Measurements from ENCODE around the gene RALGAPB.

Gene RALGAPB

GRCh38 chr20:38446441-38447209 lies 26.0 kb upstream of the RALGAPB start:
- Histone ChIP-seq H3K27me3 (replicated peaks; ENCODE audit: control insufficient read depth, insufficient read depth, low read length, poor library complexity, severe bottlenecking) (no peaks in the 10 kb centered on the region), H3K27ac (ENCODE audit: insufficient read depth, low read length, poor library complexity, severe bottlenecking) (peak overlapping the region; percentile 69), H3K36me3 (ENCODE audit: control insufficient read depth, insufficient read depth, low read length) (peaks cover 13% of the 10 kb centered on the region), H3K4me1 (ENCODE audit: control insufficient read depth, insufficient read depth, low read length, poor library complexity, severe bottlenecking) (peaks cover 10% of the 10 kb centered on the region), H3K9me3 (ENCODE audit: control insufficient read depth, low read length) (no peaks in the 10 kb centered on the region), H3K4me3 (ENCODE audit: insufficient read depth, low read depth, low read length, poor library complexity, severe bottlenecking) (peak overlapping the region; percentile 69)
- DNase-seq = peak; percentile 81 to 87 (median 84)

GRCh38 chr20:38447251-38447661 lies 25.4 kb upstream of the RALGAPB start:
- H3K9me3 ChIP-seq (ENCODE audit: control insufficient read depth, low read length) = no peaks in the 10 kb centered on the region
- peak overlapping the region; percentile 69 for H3K4me3 ChIP-seq (ENCODE audit: insufficient read depth, low read depth, low read length, poor library complexity, severe bottlenecking)
- no peaks in the 10 kb centered on the region for H3K27me3 ChIP-seq (replicated peaks; ENCODE audit: control insufficient read depth, insufficient read depth, low read length, poor library complexity, severe bottlenecking)
- H3K36me3 ChIP-seq (ENCODE audit: control insufficient read depth, insufficient read depth, low read length) = peaks cover 13% of the 10 kb centered on the region
- peaks cover 10% of the 10 kb centered on the region for H3K4me1 ChIP-seq (ENCODE audit: control insufficient read depth, insufficient read depth, low read length, poor library complexity, severe bottlenecking)
- DNase-seq = no peak
- peak overlapping the region; percentile 69 for H3K27ac ChIP-seq (ENCODE audit: insufficient read depth, low read length, poor library complexity, severe bottlenecking)

GRCh38 chr20:38447931-38448675 lies 24.5 kb upstream of the RALGAPB start:
- Histone ChIP-seq H3K27ac (ENCODE audit: insufficient read depth, low read length, poor library complexity, severe bottlenecking) (no peak overlapping the region), H3K9me3 (ENCODE audit: control insufficient read depth, low read length) (no peaks in the 10 kb centered on the region)

GRCh38 chr20:38449046-38449445 lies 23.6 kb upstream of the RALGAPB start:
- no peaks in the 10 kb centered on the region for H3K27me3 ChIP-seq (replicated peaks; ENCODE audit: control insufficient read depth, insufficient read depth, low read length, poor library complexity, severe bottlenecking)
- H3K9me3 ChIP-seq (ENCODE audit: control insufficient read depth, low read length) = no peaks in the 10 kb centered on the region
- H3K36me3 ChIP-seq (ENCODE audit: control insufficient read depth, insufficient read depth, low read length) = peaks cover 13% of the 10 kb centered on the region
- no peak overlapping the region for H3K4me3 ChIP-seq (ENCODE audit: insufficient read depth, low read depth, low read length, poor library complexity, severe bottlenecking)
- H3K27ac ChIP-seq (ENCODE audit: insufficient read depth, low read length, poor library complexity, severe bottlenecking) = no peak overlapping the region
- DNase-seq = no peak
- H3K4me1 ChIP-seq (ENCODE audit: control insufficient read depth, insufficient read depth, low read length, poor library complexity, severe bottlenecking) = peaks cover 10% of the 10 kb centered on the region

More at GRCh38 chr20:38447931-38448675, 24.5 kb upstream of the RALGAPB start:
- Histone ChIP-seq H3K4me3 (ENCODE audit: insufficient read depth, low read depth, low read length, poor library complexity, severe bottlenecking) (no peak overlapping the region), H3K36me3 (ENCODE audit: control insufficient read depth, insufficient read depth, low read length) (peaks cover 13% of the 10 kb centered on the region), H3K27me3 (replicated peaks; ENCODE audit: control insufficient read depth, insufficient read depth, low read length, poor library complexity, severe bottlenecking) (no peaks in the 10 kb centered on the region), H3K4me1 (ENCODE audit: control insufficient read depth, insufficient read depth, low read length, poor library complexity, severe bottlenecking) (peaks cover 10% of the 10 kb centered on the region)
- no peak for DNase-seq

GRCh38 chr20:38450412-38450975 lies 22.1 kb upstream of the RALGAPB start:
- no peak overlapping the region for H3K4me3 ChIP-seq (ENCODE audit: insufficient read depth, low read depth, low read length, poor library complexity, severe bottlenecking)
- DNase-seq = no peak
- H3K36me3 ChIP-seq (ENCODE audit: control insufficient read depth, insufficient read depth, low read length) = peaks cover 13% of the 10 kb centered on the region
- no peaks in the 10 kb centered on the region for H3K27me3 ChIP-seq (replicated peaks; ENCODE audit: control insufficient read depth, insufficient read depth, low read length, poor library complexity, severe bottlenecking)
- no peak overlapping the region for H3K27ac ChIP-seq (ENCODE audit: insufficient read depth, low read length, poor library complexity, severe bottlenecking)
- H3K4me1 ChIP-seq (ENCODE audit: control insufficient read depth, insufficient read depth, low read length, poor library complexity, severe bottlenecking) = peaks cover 10% of the 10 kb centered on the region
- no peaks in the 10 kb centered on the region for H3K9me3 ChIP-seq (ENCODE audit: control insufficient read depth, low read length)

- H3K36me3 ChIP-seq (ENCODE audit: control insufficient read depth, insufficient read depth, low read length) = peaks cover 13% of the 10 kb centered on the region
Measured at GRCh38 chr20:38452880-38453624, 19.6 kb upstream of the RALGAPB start.

GRCh38 chr20:38453941-38454340 lies 18.7 kb upstream of the RALGAPB start:
- no peak for DNase-seq
- Histone ChIP-seq H3K4me3 (ENCODE audit: insufficient read depth, low read depth, low read length, poor library complexity, severe bottlenecking) (no peak overlapping the region), H3K4me1 (ENCODE audit: control insufficient read depth, insufficient read depth, low read length, poor library complexity, severe bottlenecking) (no peaks in the 10 kb centered on the region), H3K9me3 (ENCODE audit: control insufficient read depth, low read length) (no peaks in the 10 kb centered on the region), H3K27ac (ENCODE audit: insufficient read depth, low read length, poor library complexity, severe bottlenecking) (no peak overlapping the region), H3K36me3 (ENCODE audit: control insufficient read depth, insufficient read depth, low read length) (peaks cover 13% of the 10 kb centered on the region), H3K27me3 (replicated peaks; ENCODE audit: control insufficient read depth, insufficient read depth, low read length, poor library complexity, severe bottlenecking) (no peaks in the 10 kb centered on the region)

More at GRCh38 chr20:38452880-38453624, 19.6 kb upstream of the RALGAPB start:
- Histone ChIP-seq H3K9me3 (ENCODE audit: control insufficient read depth, low read length) (no peaks in the 10 kb centered on the region), H3K27ac (ENCODE audit: insufficient read depth, low read length, poor library complexity, severe bottlenecking) (no peak overlapping the region), H3K4me3 (ENCODE audit: insufficient read depth, low read depth, low read length, poor library complexity, severe bottlenecking) (no peak overlapping the region), H3K4me1 (ENCODE audit: control insufficient read depth, insufficient read depth, low read length, poor library complexity, severe bottlenecking) (no peaks in the 10 kb centered on the region), H3K27me3 (replicated peaks; ENCODE audit: control insufficient read depth, insufficient read depth, low read length, poor library complexity, severe bottlenecking) (no peaks in the 10 kb centered on the region)
- DNase-seq = no peak

- H3K27ac ChIP-seq (ENCODE audit: insufficient read depth, low read length, poor library complexity, severe bottlenecking) = no peak overlapping the region
- no peaks in the 10 kb centered on the region for H3K4me1 ChIP-seq (ENCODE audit: control insufficient read depth, insufficient read depth, low read length, poor library complexity, severe bottlenecking)
- DNase-seq = no peak
- no peaks in the 10 kb centered on the region for H3K9me3 ChIP-seq (ENCODE audit: control insufficient read depth, low read length)
- no peak overlapping the region for H3K4me3 ChIP-seq (ENCODE audit: insufficient read depth, low read depth, low read length, poor library complexity, severe bottlenecking)
- no peaks in the 10 kb centered on the region for H3K27me3 ChIP-seq (replicated peaks; ENCODE audit: control insufficient read depth, insufficient read depth, low read length, poor library complexity, severe bottlenecking)
- H3K36me3 ChIP-seq (ENCODE audit: control insufficient read depth, insufficient read depth, low read length) = peaks cover 13% of the 10 kb centered on the region
Measured at GRCh38 chr20:38454556-38455473, 17.8 kb upstream of the RALGAPB start.

- no peaks in the 10 kb centered on the region for H3K9me3 ChIP-seq (ENCODE audit: control insufficient read depth, low read length)
- no peak for DNase-seq
- H3K27me3 ChIP-seq (replicated peaks; ENCODE audit: control insufficient read depth, insufficient read depth, low read length, poor library complexity, severe bottlenecking) = no peaks in the 10 kb centered on the region
- H3K27ac ChIP-seq (ENCODE audit: insufficient read depth, low read length, poor library complexity, severe bottlenecking) = no peak overlapping the region
- no peak overlapping the region for H3K4me3 ChIP-seq (ENCODE audit: insufficient read depth, low read depth, low read length, poor library complexity, severe bottlenecking)
- no peaks in the 10 kb centered on the region for H3K36me3 ChIP-seq (ENCODE audit: control insufficient read depth, insufficient read depth, low read length)
- H3K4me1 ChIP-seq (ENCODE audit: control insufficient read depth, insufficient read depth, low read length, poor library complexity, severe bottlenecking) = no peaks in the 10 kb centered on the region
Measured at GRCh38 chr20:38458314-38458713, 14.3 kb upstream of the RALGAPB start.
